Left renal cortex interstitium (tissue), 4 donors: Measurements from ENCODE around the gene C2orf76. TPM values are rescaled to one million over a fixed set of nuclear protein-coding genes. Genes with fewer than 3 reads are reported as not detected.

Experiments used
- DNase-seq, 4 donors: peaks; one replicate each; pipeline ENCODE4 v3.0.0-alpha.2; 2013; ENCODE audit warnings: low read depth in 4 of 4, low spot score in 2 of 4, missing footprints in 1 of 4
- polyA plus RNA-seq, 4 donors: library from polyadenylated mRNA; unstranded; fragments of 120-200 nt; gene quantifications; one replicate each; pipeline ENCODE4 v1.2.1, GENCODE V29; 2013; ENCODE audit not compliant: insufficient read length in 4 of 4

Gene C2orf76
- polyA plus RNA-seq, 4 donors: 18.3 to 26.5 (median 20.6) TPM

DNA sequence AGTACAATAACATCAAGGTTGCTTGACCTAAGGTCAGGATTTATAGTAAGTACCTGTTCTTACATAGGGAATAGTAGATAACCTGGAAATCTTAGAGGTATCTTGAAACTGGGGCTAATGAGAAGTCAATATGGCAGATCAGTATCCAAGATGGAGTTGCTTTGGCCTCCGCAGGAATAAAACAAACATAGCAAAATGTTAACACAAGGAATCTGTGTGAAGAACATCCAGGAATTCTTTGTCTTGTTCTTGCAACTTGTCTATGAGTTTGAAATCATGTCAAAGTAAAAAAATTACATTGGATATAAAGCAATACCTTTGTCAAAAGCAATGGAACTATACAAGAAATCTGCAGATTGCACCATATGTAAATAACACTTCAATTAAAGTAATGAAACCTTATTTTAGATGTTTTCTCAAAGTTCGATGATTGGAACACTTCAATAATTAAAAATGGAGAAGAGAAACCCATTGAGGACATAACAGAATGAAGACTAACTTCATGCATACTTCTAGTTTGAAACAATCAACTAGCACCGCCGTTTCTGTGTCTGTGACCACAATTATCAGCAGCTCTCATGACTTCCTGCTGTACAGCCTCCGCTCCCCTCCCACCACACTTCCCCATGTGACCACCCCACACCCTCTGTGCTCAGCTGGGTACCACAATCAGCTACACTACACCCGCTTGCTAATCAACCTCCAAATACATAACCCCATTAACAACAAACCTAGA lies 27.6 kb downstream of the C2orf76 start:
- DNase-seq: no peak

DNA sequence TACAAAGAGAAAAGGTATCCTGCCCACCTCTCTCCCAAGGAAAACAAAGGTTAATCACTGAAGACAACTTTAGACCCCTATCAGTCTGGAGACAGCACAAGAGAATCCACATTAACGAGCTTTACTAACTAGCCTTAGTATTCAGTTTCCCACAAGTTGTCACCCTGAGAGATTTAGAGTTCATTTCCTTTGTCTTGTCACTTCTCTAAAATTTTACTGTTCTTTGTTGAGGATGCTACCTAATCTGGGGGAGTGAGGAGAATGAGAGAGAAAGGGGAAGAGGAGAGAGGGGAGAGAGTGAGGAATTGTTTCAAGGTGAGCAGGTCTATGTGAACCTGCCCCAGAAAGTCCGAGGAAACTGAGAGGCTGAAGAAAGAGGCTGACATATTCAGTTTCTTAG lies 28.4 kb downstream of the C2orf76 start:
- DNase-seq: no peak

DNA sequence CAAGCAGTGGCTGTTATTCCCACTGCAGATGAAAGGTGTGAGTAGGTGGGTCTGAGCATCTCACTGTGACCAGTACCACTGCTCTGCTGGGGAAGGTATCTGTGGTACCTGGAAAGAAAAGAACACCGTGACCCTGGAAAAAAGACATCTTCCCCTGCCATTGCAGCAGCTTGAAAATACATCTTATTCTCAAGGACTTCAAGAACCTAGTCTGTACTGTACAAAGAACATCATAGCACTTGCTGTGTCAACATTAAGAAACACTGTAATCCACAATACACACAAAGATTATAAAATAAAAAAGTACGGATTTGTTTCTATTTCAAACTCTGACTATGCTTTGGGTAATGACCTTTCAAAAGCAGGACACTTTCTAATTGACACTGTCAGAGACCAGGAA lies 28.9 kb downstream of the C2orf76 start:
- DNase-seq: no peak

DNA sequence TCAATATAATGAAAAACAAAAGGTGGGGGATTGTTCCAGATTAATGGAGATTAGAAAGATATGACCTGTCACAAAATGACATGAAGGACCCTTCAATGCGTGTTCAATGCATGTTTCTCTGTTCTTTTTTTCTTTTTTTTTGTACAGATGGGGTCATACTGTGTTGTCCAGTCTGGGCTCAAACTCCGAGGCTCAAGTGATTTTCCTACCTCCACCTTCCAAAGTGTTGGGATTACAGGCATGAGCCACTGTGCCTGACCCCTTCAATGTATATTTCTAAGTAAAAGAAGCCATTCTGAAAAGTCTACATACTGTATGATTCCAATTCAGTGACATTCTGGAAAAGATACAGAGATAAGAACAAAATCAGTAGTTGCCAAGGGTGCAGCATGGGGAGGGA lies 32.8 kb downstream of the C2orf76 start:
- DNase-seq: no peak

DNA sequence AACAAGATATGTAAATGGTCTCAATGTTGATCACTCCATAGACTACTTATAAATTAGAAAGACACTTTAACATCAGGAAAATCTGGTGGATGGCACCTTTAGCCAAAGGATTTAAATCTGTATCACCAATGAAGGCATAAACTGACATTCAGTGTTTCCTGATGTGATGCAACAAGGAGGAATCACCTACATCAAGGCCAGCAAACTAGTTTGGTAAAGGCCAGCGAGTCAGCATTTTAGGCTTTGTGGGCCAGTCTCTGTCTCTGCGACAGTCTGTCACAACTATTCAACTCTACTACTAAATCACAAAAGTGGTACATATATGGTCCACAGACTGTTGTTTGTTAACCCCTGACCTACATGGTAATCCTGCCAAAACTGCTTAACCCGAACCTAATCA lies 33.3 kb downstream of the C2orf76 start:
- DNase-seq: no peak

DNA sequence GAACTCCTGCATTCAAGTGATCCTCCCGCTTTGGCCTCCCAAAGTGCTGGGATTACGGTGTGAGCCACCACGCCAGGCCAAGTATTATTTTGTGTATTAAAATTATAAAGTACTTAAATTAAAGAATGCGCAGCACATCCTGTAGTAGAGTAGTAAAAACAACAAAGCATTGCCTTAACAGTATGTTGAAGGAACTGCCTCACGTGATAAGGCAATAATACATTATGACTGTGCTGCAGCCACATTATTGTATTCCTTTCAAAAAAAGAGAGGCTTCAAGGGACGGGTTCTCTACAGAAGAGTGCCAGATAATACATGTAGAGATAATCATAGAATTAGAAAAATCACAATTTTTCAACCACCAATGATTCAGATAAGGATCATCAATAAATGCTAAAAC lies 33.7 kb downstream of the C2orf76 start:
- DNase-seq: no peak

DNA sequence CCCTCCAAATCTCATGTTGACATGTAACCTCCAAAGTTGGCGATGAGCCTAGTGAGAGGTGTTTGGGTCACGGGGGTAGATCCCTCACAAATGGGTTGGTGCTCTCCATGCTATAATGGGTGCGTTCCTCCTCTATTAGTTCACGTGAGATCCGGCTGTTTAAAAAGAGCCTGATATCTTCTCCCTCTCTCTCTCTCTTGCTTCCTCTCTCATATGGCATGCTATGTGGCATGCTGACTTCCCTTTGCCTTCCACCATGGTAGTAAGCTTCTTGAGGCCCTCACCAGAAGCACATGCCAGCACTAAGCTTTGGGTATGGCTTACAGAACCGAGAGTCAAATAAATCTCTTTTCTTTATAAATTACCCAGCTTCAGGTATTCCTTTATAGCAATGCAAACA lies 39.2 kb downstream of the C2orf76 start:
- no peak for DNase-seq

DNA sequence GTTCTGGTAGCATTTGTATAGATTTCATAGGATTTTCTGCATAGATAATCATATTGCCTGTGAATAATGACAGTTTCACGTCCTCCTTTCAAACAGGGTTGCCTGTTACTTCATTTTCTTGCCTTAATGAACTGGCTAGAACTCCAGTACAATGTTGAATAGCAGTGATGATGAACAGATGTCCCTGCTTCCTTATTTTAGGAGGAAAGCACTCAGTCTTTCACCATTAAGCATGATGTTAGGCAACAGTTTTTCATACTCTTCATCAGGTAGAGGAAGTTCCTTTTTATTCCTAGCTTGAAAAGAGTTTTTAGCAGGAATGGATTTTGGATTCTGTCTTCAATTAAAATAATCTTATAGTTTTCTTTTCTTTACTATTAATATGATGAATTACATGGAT lies 39.7 kb downstream of the C2orf76 start:
- DNase-seq: no peak

DNA sequence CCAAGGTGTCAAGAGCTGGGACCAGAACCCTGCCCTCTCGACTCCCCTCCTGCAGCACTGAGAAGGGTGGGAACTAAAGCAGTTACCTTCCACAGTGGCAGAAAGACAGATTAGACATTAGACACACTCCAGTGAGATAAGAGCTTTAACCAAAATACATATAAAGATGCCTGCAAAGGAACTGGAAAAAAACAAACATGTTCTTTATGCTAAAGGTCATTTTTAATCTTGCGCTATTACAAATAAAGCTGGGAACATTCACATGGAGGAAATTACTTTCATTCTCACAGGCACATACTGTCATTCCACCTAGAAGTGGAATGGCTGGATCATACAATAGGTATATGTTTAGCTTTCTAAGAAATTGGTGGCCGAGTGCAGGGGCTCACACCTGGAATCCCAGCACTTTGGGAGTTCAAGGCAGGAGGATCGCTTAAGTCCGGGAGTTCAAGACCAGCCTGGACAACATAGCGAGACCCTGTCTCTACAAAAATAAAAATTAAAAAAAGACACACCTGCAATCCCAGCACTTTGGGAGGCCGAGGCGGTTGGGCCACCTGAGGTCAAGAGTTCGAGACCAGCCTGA lies 41.9 kb downstream of the C2orf76 start:
- no peak for DNase-seq

DNA sequence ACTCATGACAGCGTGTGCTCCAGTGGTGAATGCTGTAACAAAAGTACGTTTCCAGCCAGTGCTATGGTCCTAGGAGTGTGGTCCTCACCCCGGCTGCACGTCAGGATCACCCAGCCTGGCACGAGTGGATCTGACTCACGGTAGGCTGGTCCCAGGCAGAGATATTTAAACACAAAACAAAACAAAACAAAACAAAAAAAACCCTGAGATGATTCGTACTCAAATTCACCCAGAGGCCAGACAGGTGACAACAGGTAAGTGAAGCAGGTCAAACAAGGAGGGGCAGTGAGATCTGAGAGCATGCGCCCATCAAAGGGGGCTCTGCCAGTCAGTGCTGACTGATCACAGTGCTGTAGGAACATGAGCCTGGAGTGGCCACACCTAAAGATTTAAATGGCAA lies 43.2 kb downstream of the C2orf76 start:
- no peak for DNase-seq

DNA sequence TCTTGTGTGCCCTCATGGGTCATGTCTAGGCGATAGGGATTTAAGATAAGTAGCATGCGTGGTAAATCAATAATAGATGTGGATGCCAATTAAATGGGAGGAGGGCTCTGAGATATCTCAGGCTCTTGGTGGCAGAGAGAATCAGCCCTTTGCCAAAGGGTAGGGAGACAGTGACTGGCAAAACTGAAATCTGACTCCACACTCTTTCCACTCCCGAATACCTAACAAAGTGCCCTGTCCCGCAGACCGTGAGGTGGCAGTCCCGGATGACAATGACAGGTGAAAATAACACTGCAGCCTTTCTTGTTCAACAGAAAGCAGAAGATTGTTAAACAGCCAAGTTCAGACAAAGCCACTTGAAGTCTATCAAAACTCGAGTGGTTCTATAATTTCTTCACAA lies 47.0 kb downstream of the C2orf76 start:
- no peak for DNase-seq

DNA sequence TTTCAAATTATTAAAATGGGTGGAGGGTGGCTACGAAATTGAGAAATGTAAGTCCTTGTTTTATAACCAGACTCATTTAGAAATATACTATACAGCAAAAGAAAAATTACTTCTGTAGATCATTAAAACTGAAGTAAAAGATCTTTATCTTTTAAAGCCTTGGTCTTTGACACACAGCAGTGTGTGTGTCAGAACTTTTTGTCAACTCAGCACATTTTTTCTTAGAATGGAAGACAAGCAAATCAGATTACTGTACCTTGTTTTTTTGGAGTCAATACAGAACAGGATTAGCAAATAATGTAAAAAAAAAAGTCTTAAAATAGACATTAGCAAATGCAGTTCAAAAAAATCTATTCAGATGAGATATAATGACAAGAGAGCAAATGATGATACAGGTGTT lies 49.1 kb downstream of the C2orf76 start:
- no peak for DNase-seq

DNA sequence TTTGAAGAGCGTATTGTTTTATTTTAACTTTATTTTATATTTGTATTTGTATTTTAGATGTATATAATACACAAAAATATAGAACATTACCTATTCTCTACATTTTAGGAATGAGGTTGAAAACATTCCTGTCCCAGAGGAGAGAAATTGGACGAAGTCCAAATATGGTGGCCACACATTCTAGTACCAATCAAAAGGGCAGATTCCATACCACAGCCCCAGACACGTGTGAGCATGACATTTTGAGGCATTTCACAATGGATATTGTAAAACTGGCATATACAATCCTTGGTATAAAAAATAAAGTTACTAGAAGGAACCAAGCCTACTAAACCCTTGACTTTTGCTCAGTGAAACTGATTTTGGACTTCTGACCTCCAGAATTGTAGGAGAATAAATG lies 50.6 kb downstream of the C2orf76 start:
- DNase-seq: no peak

DNA sequence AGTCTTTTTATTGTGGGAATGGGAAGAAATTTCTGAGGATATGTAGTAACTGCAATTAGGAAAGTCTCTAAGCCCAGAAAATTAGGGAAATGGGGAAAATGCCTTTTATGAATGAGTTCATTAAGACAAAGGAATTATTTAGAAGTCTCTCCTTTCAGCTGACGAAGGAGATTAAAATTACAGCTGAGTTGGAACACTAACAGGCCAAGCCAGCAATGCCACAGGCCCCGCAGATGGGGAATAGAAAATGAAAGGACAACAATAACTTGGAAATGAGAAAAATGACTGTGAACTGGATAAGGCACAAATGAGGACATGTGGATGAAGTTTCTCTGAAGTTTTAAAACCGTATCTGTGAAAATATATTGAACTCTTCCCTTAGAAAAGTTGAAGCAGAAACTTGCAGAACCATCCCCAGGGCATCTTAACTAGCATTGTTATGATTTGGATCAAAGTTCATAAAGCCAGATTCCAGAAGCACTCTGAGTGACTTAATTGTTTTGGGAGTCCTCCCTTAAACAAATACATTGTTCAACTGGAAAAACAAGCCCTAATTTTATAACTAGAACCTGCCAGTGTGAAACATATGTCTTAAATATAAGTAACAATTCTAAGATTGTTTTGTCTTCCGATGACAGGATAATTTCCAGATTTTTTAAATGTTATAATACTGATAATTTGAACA lies 51.3 kb downstream of the C2orf76 start:
- DNase-seq: no peak

DNA sequence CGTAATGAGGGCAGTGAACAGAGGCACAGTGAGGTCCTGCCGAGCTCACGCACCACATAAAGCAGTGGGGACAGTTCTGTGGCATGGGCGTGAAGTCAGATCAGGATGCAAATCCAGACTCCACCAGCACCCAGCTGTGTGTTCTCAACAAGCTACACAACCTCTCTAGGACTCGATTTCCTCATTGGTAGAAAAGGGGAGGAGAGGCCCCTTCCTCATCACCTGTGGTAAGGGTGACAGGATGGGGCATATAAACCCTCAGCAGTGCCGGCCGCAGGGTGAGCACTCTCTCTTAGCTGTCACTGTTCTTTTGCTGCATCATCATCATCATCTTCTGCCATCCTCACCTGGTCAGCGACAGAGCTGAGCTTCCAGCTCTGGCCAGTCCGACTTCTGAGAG lies 54.8 kb downstream of the C2orf76 start:
- DNase-seq: no peak

DNA sequence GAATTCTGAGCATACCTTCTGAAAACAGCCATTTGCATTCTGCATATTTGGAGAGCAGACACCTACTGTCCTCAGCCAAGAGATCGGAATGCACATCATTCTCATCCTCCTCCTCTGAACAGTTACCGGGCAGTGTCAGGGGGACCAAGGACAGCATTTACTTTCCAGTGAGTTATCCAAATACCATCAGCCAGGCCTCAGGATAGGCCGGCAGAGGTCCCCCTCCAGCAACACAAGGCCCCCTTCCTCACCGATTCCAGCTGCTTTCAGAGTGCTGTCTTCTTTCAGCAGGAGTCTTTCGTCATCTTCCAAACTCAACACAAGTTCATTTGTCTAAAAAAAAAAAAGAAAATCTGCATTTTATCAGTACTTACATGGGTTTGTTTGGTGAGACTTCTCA lies 55.3 kb downstream of the C2orf76 start:
- peak in 1 of 4 donors; percentile 25 for DNase-seq

DNA sequence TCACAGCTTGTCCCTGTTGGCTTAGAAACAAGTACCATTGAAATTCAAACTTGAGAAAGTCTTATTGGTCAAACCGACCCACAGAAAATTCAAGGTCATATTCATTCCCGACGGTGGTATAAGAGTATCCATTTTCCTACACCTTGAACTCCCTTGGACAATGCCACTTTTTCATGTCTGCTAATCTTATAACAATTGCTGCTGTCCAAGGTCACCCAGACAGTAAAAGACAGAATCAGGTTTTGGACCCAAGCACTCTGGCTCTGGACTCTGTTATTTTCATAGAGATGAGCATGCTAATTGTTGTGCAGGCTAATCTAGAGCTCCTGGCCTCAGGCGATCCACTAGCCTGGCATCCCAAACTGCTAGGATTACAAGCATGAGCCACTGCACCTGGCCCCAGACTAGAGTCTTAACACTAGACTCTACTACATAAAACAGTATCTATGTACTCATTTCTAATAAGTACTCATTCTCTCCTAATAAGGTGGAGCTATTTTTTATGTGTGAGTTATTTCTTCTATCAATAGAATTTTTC lies 57.8 kb downstream of the C2orf76 start:
- no peak for DNase-seq

DNA sequence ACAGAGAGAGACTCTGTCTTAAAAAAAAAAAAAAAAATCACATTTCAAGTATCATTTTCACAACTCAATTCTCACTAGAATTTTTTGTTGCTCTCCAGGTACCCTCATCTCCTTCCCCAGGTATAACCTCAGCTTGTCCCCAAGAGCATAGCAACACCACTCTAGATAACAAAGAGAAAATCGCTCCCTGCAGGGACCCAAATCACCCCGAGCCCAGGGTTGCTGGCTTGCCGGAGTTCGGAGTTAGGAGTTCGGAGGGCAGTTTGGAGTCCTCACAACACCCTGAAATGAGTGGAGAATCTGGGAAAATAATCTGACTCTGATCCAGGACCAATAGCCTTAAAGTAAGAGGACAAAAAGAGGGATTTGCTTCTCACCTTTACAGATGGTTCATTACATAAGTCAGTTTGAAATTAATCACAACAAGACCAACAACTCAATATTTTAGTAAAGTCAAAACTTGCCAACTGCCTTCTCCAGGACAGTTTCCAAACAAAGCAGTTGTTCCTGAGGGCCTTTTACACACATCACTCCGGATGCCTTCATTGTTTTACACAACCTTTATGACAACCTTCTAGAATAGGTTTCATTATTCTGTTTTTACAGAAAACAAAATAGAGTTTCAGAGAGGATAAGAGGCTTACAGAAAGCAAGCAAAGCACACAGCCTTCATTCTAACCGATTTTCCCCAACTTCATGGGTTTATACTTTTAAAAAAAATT lies 59.1 kb downstream of the C2orf76 start:
- DNase-seq: no peak

DNA sequence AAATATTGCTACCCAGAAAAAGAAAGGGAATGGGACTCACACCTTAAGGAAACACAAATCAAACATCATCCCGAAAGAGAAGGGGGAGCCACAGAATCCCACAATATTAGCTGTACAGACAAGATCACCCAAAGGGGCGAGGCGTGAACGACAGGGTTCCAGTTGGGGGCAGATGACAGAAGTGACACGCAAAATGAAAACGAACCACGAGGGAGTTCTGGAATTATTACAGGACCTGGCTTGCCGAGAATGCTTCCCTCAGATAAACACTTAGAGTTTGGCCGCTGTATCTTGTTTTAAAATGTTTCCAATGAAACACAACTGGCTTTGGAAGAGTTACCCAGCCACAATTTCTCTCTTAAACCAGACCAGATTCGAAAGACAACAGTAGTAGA lies 60.4 kb downstream of the C2orf76 start:
- DNase-seq: no peak

DNA sequence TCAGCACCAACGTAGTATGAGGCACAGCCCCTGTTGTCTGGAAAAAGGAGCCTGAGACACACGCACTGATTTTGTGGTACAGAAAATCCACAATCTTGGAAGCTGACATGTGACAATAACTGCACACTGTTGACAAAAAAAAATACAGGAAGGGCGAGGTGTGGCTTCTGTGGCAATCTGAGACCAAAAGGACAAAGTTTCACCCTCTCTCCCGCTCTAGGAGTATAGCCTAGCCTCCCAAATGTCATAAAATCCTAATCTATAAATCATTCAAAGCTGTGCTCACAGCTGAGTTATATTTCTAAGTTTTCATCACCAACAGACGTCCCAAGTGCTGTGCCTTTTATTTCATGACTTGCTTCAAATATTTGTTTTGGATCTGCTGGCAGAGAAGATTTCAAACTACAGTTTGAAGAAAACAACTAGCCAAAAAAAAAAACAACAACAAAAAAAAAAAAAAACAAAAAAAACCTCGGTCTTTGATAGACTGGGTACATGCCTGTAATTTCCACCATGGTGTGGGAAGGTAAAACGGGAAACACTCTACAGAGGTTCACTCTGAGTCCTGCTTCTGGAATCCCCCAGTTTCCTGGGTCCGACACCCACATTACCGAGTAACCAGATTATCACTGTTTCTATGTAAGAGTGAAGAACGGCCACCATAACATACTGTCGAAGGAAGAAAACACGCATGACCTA lies 61.0 kb downstream of the C2orf76 start:
- DNase-seq: no peak

DNA sequence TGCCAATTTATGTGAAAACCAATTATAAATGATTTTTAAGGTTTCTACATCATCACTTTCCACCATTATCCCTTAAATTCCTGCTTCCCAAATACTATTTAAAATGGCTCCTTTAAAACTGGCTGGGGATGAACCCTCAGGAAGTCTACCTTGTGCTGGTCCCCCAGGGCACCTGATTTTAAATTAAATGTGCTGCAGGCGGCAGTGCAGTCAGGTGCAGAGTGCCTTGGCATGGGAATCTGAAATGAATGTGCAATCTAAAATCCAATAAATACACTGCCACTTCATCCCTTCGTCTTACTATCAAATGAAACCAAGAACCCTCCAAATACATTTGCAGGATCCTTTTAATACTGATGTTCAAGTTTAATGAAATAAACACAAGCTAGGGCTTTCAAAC lies 61.8 kb downstream of the C2orf76 start:
- DNase-seq: no peak
